Astrocyte (in vitro differentiated cells and primary cell): ENCODE measurements around the gene RPS6KA4.

ENCODE experiments used
- EZH2 ChIP-seq: IDR thresholded peaks from 2 replicates; pipeline ENCODE4 v1.6.1; 2012; ENCODE audit warnings: mild to moderate bottlenecking, low read length, inconsistent platforms; ENCODE audit not compliant: insufficient read depth
- TF ChIP-seq, protein P1 (sequence below): IDR thresholded peaks from 2 replicates; pipeline ENCODE4 v1.5.1; 2011; ENCODE audit warnings: low read depth, mild to moderate bottlenecking, inconsistent platforms, low read length, moderate library complexity; ENCODE audit not compliant: insufficient read depth

DNA sequence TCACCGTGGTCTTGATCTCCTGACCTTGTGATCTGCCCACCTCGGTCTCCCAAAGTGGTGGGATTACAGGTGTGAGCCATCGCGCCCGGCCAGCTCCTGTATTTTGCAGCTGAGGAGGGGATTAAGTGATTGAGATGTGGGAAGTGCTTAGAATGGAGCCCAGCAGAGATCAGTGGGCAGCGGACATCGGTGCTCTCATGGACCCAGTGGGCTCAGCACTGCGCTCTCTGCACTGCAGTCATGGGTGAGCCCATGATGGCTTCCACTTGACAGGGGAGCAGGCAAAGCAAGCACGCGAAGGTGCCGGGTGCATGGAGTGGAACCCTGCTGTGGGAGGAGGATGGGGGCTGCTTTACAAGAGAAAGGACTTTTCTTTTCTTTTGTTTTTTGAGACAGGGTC, 28.1 kb upstream of the RPS6KA4 start:
- TF ChIP-seq, protein P1, sequence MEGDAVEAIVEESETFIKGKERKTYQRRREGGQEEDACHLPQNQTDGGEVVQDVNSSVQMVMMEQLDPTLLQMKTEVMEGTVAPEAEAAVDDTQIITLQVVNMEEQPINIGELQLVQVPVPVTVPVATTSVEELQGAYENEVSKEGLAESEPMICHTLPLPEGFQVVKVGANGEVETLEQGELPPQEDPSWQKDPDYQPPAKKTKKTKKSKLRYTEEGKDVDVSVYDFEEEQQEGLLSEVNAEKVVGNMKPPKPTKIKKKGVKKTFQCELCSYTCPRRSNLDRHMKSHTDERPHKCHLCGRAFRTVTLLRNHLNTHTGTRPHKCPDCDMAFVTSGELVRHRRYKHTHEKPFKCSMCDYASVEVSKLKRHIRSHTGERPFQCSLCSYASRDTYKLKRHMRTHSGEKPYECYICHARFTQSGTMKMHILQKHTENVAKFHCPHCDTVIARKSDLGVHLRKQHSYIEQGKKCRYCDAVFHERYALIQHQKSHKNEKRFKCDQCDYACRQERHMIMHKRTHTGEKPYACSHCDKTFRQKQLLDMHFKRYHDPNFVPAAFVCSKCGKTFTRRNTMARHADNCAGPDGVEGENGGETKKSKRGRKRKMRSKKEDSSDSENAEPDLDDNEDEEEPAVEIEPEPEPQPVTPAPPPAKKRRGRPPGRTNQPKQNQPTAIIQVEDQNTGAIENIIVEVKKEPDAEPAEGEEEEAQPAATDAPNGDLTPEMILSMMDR = no peak
- no peak for TF ChIP-seq EZH2
